SK-N-SH treated with all-trans-retinoic acid at 6 μM for 48 hours (cell line): ENCODE results near the gene HOXB4.

ENCODE experiments used
- ATAC-seq: fragments of 200-7000 bp; cut with Tn5 transposase; 3 replicates; pipeline ENCODE4 v1.9.1; 2020; ENCODE audit warnings: mild to moderate bottlenecking, moderate library complexity
- ARNTL ChIP-seq: fragments of 450-650 bp; formaldehyde crosslinking; IDR thresholded peaks from 2 replicates; pipeline ENCODE4 v1.5.0; 2020; ENCODE audit warnings: low read depth, mild to moderate bottlenecking, moderate library complexity, borderline replicate concordance
- BACH2 ChIP-seq: fragments of 250-450 bp; sonication (Bioruptor Pico); IDR thresholded peaks from 2 replicates; pipeline ENCODE4 v1.9.0; 2021; ENCODE audit warnings: mild to moderate bottlenecking, borderline replicate concordance
- CSDC2 ChIP-seq: fragments of 250-450 bp; sonication (Bioruptor Pico); IDR thresholded peaks from 2 replicates; pipeline ENCODE4 v1.5.0; 2020; ENCODE audit warnings: mild to moderate bottlenecking, moderate library complexity
- ESRRG ChIP-seq: fragments of 250-450 bp; sonication (Bioruptor Pico); IDR thresholded peaks from 2 replicates; pipeline ENCODE4 v1.6.1; 2021; ENCODE audit warnings: mild to moderate bottlenecking
- GLIS3 ChIP-seq: fragments of 250-450 bp; sonication (Bioruptor Pico); IDR thresholded peaks from 2 replicates; pipeline ENCODE4 v1.5.0; 2020; ENCODE audit warnings: mild to moderate bottlenecking, moderate library complexity
- ISL1 ChIP-seq: fragments of 250-450 bp; sonication (Bioruptor Pico); IDR thresholded peaks from 2 replicates; pipeline ENCODE4 v2.1.2; 2022; ENCODE audit warnings: mild to moderate bottlenecking, moderate library complexity
- PPARA ChIP-seq: fragments of 250-450 bp; sonication (Bioruptor Pico); IDR thresholded peaks from 2 replicates; pipeline ENCODE4 v1.5.0; 2020; ENCODE audit warnings: mild to moderate bottlenecking, borderline replicate concordance
- RARB ChIP-seq: fragments of 250-450 bp; sonication (Bioruptor Pico); IDR thresholded peaks from 2 replicates; pipeline ENCODE4 v1.8.0; 2021; ENCODE audit warnings: mild to moderate bottlenecking, moderate library complexity
- SNAI2 ChIP-seq: fragments of 250-450 bp; sonication (Bioruptor Pico); IDR thresholded peaks from 2 replicates; pipeline ENCODE4 v1.5.0; 2020; ENCODE audit warnings: mild to moderate bottlenecking, moderate library complexity
- TCF4 ChIP-seq: fragments of 250-450 bp; sonication (Bioruptor Pico); IDR thresholded peaks from 2 replicates; pipeline ENCODE4 v1.8.0; 2021; ENCODE audit warnings: mild to moderate bottlenecking, moderate library complexity, borderline replicate concordance
- TOX ChIP-seq: fragments of 250-450 bp; sonication (Bioruptor Pico); IDR thresholded peaks from 2 replicates; pipeline ENCODE4 v1.8.0; 2021; ENCODE audit warnings: mild to moderate bottlenecking, moderate library complexity, borderline replicate concordance
- TSHZ2 ChIP-seq: fragments of 250-450 bp; sonication (Bioruptor Pico); IDR thresholded peaks from 2 replicates; pipeline ENCODE4 v1.5.0; 2020; ENCODE audit warnings: mild to moderate bottlenecking, moderate library complexity
- ZC3H10 ChIP-seq: fragments of 250-450 bp; sonication (Bioruptor Pico); IDR thresholded peaks from 2 replicates; pipeline ENCODE4 v1.5.1; 2021; ENCODE audit warnings: mild to moderate bottlenecking, moderate library complexity
- ZFP3 ChIP-seq: fragments of 250-450 bp; sonication (Bioruptor Pico); IDR thresholded peaks from 2 replicates; pipeline ENCODE4 v1.5.0; 2020; ENCODE audit warnings: mild to moderate bottlenecking, moderate library complexity
- ZFP30 ChIP-seq: fragments of 450-650 bp; formaldehyde crosslinking; IDR thresholded peaks from 2 replicates; pipeline ENCODE4 v1.5.0; 2022; ENCODE audit warnings: mild to moderate bottlenecking, moderate library complexity
- ZNF565 ChIP-seq: fragments of 450-650 bp; formaldehyde crosslinking; conservative IDR thresholded peaks from 2 replicates; pipeline ENCODE4 v1.5.0; 2020; ENCODE audit warnings: low read depth, mild to moderate bottlenecking, moderate library complexity
- ZNF70 ChIP-seq: fragments of 450-650 bp; formaldehyde crosslinking; IDR thresholded peaks from 2 replicates; pipeline ENCODE4 v1.5.0; 2020; ENCODE audit warnings: mild to moderate bottlenecking, moderate library complexity
- ZNF8 ChIP-seq: fragments of 450-650 bp; formaldehyde crosslinking; IDR thresholded peaks from 2 replicates; pipeline ENCODE4 v1.5.0; 2020; ENCODE audit warnings: mild to moderate bottlenecking, moderate library complexity
- TF ChIP-seq, protein P1 (sequence below): fragments of 250-450 bp; sonication (Bioruptor Pico); IDR thresholded peaks from 2 replicates; pipeline ENCODE4 v1.8.0; 2020; ENCODE audit warnings: mild to moderate bottlenecking, moderate library complexity, borderline replicate concordance
- TF ChIP-seq, protein P2 (sequence below): fragments of 250-450 bp; sonication (Bioruptor Pico); IDR thresholded peaks from 2 replicates; pipeline ENCODE4 v1.8.0; 2021; ENCODE audit warnings: low read depth, mild to moderate bottlenecking, moderate library complexity, borderline replicate concordance
- TF ChIP-seq, protein P3 (sequence below): fragments of 250-450 bp; sonication (Bioruptor Pico); IDR thresholded peaks from 2 replicates; pipeline ENCODE4 v1.5.1; 2020; ENCODE audit warnings: low read depth, mild to moderate bottlenecking, moderate library complexity

The HOXB4 gene

DNA sequence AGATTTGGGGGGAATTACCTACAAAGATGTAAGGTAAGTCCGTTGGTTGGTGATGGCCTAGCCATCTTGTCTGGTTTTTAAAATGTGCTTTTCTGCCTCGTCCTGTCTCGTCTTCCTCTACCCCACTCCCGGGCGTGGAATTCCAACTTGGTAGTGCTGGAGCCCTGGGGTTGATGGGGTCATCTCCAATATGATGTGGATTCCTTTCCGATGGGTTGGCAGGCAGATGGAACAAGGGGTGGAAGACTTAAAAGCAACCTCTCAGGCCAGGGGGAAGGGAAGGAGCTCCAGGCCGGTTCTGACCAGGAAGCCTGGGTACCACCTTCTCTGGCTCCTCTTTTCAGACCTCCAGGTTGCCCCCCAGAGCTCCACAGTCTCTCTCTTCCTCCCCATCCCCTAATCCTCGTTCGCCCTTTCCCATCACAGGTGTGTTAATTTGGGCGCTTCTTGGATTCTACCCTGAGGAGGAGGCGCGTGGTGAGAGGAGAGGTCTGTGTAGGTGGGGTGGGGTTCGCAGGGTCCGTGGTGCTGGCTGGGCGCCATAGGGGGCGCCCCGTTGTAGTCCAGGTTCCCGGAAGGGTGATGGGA, 28.1 kb downstream of the HOXB4 start:
- TF ChIP-seq ARNTL (CRISPR knock-in tag) = no peak
- no peak for ATAC-seq

GRCh38 chr17:48549281-48549630, 28.9 kb downstream of the HOXB4 start:
- TF ChIP-seq, protein P1, sequence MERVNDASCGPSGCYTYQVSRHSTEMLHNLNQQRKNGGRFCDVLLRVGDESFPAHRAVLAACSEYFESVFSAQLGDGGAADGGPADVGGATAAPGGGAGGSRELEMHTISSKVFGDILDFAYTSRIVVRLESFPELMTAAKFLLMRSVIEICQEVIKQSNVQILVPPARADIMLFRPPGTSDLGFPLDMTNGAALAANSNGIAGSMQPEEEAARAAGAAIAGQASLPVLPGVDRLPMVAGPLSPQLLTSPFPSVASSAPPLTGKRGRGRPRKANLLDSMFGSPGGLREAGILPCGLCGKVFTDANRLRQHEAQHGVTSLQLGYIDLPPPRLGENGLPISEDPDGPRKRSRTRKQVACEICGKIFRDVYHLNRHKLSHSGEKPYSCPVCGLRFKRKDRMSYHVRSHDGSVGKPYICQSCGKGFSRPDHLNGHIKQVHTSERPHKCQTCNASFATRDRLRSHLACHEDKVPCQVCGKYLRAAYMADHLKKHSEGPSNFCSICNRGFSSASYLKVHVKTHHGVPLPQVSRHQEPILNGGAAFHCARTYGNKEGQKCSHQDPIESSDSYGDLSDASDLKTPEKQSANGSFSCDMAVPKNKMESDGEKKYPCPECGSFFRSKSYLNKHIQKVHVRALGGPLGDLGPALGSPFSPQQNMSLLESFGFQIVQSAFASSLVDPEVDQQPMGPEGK (CRISPR knock-in tag) = no peak
- TF ChIP-seq PPARA (CRISPR knock-in tag) (no peak), ESRRG (CRISPR knock-in tag) (no peak), ISL1 (CRISPR knock-in tag) (no peak), TOX (no peak), ZNF8 (no peak), RARB (no peak), BACH2 (CRISPR knock-in tag) (no peak), ZC3H10 (CRISPR knock-in tag) (no peak), TCF4 (CRISPR knock-in tag) (no peak), ZFP30 (CRISPR knock-in tag) (no peak), SNAI2 (no peak), ZFP3 (no peak), TSHZ2 (CRISPR knock-in tag) (no peak), GLIS3 (CRISPR knock-in tag) (no peak), ARNTL (CRISPR knock-in tag) (no peak), ZNF565 (CRISPR knock-in tag) (no peak), CSDC2 (CRISPR knock-in tag) (no peak), ZNF70 (CRISPR knock-in tag) (no peak)
- TF ChIP-seq, protein P2, sequence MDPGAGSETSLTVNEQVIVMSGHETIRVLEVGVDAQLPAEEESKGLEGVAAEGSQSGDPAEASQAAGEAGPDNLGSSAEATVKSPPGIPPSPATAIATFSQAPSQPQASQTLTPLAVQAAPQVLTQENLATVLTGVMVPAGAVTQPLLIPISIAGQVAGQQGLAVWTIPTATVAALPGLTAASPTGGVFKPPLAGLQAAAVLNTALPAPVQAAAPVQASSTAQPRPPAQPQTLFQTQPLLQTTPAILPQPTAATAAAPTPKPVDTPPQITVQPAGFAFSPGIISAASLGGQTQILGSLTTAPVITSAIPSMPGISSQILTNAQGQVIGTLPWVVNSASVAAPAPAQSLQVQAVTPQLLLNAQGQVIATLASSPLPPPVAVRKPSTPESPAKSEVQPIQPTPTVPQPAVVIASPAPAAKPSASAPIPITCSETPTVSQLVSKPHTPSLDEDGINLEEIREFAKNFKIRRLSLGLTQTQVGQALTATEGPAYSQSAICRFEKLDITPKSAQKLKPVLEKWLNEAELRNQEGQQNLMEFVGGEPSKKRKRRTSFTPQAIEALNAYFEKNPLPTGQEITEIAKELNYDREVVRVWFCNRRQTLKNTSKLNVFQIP (CRISPR knock-in tag) = no peak
- ATAC-seq = no peak

GRCh38 chr17:48548523-48549280, 29.4 kb downstream of the HOXB4 start:
- ATAC-seq = no peak
- no peak for TF ChIP-seq ZFP3
- TF ChIP-seq, protein P3, sequence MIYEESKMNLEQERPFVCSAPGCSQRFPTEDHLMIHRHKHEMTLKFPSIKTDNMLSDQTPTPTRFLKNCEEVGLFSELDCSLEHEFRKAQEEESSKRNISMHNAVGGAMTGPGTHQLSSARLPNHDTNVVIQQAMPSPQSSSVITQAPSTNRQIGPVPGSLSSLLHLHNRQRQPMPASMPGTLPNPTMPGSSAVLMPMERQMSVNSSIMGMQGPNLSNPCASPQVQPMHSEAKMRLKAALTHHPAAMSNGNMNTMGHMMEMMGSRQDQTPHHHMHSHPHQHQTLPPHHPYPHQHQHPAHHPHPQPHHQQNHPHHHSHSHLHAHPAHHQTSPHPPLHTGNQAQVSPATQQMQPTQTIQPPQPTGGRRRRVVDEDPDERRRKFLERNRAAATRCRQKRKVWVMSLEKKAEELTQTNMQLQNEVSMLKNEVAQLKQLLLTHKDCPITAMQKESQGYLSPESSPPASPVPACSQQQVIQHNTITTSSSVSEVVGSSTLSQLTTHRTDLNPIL (CRISPR knock-in tag) = no peak
- TF ChIP-seq ZFP30 (CRISPR knock-in tag) = no peak
- TF ChIP-seq BACH2 (CRISPR knock-in tag) = no peak
- TF ChIP-seq SNAI2 = no peak
- no peak for TF ChIP-seq TSHZ2 (CRISPR knock-in tag)
- no peak for TF ChIP-seq TOX
- TF ChIP-seq ZNF70 (CRISPR knock-in tag) = no peak
- no peak for TF ChIP-seq ZC3H10 (CRISPR knock-in tag)
- TF ChIP-seq CSDC2 (CRISPR knock-in tag) = no peak
- no peak for TF ChIP-seq ZNF8
